Measurements from ENCODE around the gene PNPLA5.

PNPLA5 gene

DNA sequence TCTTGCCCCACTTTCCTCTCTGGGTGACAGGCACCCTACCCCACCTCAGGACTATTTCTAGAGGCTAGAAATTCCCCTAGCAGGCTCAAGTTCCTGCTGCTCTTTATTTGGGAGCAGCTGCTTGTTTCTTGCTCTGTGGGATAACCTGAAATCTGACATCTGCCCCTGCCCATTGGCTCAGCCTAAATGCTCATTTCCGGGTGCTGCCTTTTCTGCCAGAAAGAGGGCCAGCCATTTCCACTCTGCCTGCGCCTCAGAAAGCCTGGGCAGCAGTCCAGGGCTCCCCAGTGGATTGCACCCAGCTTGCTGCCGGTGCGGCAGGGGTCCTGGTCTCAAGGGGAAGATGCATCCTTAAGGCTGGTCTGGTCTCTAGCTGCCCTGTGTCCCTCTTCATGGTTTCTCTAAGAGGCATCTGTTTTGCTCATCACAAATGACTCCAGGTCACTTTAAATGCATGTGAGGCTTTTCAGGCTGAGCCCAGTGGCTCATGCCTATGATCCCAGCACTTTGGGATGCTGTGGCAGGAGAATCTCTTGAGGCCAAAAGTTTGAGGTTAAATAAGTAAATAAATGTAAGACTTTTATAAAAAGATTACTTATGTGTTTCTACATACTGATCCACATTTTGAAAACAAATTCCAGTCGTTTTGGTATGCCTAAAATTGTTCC, 10.3 kb upstream of the PNPLA5 start:
- DNase-seq (ENCODE audit: low read depth in 2 of 2), result no peak

DNA sequence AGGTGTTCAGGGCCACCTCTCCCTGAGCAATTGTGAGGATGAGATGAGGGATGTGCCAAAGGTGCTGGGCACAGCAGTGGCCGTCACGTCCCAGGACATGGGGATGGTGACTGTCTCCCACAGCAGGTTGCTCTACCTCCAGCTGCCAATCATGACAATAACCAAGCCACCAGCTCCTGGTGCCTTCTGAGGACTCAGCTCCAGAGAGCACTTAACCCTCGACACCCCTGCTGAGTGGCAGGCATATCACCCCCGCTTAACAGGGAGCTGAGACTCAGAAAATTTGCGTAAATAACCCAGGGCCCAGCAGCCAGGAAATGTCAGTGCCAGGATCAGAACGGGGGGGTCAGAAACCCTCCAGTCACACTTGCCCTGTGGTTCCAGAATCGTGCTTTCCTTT, 8.4 kb upstream of the PNPLA5 start:
- no peak for DNase-seq (ENCODE audit: low read depth in 2 of 2)

DNA sequence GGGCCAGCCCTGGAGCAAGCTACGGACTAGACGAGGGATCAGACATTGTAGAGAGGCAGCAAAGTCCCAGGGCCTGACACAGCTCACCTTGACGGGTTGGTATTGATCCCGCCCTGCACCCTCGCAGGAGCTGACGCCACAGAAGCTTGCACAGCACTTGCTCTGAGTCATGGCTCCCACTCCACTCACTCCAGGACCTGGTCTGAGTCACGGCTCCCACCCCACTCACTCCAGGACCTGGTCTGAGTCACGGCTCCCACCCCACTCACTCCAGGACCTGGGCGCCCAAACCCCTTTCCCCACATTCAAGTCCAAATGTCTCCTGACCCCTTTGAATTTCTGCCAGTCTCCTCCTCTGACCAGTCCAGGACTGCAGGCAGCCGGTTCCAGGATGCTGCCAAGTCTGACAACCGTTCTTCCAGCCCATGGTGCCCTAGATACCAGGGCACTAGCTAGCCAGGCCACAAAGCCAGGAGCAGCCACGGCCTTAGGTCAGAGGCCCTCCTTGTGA, 6.0 kb upstream of the PNPLA5 start:
- DNase-seq (ENCODE audit: low read depth in 2 of 2), result no peak

DNA sequence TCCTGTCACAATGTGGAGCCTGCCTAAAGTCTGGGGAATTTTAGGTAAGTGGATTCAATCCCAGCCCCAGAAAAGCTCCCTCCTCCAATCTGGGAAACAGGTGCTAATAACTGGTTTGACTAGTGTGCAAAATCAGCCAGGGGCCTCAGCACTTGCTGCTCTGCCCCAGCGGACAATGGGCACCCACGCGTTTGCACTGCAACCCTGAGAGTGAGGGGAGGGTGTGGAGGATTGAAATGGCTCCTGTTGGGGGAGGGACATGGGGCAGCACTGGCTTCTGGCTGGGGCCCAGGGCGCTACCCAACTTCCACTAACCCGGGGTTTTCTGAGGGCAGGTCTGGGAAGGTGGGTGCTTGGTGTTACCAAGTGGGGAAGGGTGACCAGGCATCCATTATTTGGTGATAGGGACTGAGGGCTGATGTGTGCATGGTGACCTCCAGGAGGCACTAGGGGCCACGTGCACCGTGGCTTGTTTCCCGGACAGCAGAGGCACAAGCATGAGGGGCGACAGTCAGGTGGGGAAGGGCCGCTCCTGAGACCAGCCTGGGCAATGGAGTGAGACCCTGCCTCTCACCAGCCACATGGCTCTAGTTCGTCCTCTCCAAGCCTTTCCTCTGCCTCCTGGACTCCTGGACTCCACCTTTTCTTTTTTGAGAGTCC, 4.3 kb upstream of the PNPLA5 start:
- no peak for DNase-seq (ENCODE audit: low read depth in 2 of 2)

DNA sequence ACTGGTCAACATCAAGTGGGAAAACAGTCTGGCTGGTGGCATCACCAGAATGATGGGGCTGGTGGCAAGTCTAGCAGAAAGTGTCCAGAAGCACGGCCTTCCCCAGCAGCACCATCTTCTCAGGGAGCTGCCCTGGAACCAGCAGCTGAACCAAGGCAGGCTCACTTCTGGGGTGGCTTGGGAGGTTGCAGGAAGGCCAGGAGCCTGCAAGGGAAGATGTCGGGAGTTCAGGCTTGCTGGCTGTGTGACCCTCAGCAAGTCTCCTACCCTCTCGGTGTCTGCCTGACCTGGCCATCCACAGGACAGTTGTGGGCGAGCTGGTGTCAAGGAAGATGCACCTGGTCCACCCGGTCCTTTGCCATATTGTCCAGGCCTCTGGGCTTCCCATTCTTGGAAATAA, 2.3 kb upstream of the PNPLA5 start:
- DNase-seq (ENCODE audit: low read depth in 2 of 2), result no peak

DNA sequence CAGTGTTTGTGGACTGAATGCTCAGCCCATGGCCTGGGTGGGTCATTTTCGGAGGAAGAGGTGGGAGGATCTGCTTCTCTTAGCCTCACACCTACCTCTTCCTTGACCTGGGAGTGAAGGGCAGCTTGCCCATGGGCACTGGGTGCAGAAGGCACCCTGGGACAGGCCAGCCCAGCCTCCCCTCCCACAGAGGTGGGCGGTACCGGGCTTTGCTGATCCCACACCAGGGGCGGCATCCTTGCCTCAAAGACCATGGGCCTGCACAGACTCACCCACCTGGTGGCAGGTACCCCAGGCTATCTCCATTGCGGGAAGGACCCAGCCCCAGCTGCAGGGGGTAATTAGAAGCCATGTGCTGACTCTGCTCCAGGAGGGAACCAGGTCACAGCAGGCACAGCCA, 1.5 kb upstream of the PNPLA5 start:
- DNase-seq (ENCODE audit: low read depth in 2 of 2), result no peak

DNA sequence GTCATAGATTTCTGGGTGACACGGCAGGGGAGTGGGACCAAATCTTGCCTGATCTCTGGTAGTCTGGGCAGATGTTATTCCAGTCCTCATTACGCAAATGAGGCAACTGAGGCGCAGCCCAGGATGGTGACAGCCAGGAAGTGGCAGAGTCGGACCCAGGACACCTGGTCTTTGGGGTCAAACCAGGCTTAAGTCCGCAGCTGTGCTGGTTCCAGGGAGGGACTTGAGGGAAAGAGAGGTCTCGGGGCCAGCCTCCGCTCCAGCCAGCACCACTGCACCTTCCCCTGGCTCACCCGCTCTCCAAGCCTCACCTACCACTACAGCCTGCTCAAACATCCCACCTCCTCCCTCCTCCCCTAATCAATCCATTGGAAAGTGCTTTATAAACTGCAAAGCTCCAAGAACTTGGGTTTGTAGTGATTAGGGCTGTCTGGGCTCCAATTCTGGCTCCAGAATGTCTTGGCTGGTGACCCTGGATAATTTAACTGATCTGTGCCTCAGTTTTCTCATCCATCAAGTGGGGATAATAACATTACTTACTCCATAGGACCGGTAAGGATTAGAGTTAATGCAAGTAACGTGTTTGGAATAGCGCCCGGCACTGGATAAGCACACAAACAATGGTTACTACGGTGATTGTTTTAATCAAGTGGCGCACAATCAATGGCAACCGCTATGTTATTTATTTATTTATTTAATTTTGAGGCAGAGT, 526 bp upstream of the PNPLA5 start:
- DNase-seq (ENCODE audit: low read depth in 2 of 2), result no peak

DNA sequence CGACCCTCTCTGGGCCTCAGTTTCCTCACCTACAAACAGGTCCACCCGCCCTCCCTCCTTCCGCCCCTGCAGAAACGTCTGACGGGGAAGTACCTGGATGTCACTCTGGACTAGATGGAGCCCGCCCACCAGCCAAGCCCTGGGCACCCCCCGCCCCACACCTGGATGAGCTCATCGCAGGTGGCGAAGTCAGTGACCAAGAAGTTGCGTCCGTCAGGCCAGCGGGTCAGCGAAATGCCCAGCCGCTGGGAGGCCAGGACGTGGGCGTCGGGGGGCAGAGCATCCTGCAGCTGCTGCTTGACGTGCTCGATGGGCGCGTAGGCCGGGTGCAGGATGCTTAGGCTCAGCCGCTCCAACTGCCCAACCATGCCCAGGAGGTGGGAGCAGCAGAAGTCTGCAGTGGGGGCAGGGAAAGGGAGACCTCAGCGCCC, 897 bp downstream of the PNPLA5 start:
- DNase-seq (ENCODE audit: low read depth in 2 of 2), result no peak

DNA sequence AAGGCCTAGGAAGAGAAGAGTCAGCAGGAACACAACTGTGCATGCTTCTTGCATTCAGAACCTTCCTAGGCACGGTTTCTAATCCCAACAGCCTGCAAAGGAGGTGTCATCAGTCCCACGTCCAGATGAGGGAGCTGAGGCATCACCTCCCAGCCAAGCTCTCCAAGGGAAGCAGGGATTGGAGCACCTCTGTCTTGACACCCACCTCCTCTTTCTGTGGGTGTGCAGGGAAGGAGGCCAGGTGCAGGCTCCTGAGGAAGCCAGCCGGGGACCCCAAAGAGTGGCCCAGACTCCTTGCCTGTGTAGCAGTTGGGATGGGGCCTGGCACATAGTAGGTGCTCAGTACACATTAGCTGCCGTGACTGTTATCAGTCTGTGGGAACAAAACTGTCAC, 2.0 kb downstream of the PNPLA5 start:
- no peak for DNase-seq (ENCODE audit: low read depth in 2 of 2)

DNA sequence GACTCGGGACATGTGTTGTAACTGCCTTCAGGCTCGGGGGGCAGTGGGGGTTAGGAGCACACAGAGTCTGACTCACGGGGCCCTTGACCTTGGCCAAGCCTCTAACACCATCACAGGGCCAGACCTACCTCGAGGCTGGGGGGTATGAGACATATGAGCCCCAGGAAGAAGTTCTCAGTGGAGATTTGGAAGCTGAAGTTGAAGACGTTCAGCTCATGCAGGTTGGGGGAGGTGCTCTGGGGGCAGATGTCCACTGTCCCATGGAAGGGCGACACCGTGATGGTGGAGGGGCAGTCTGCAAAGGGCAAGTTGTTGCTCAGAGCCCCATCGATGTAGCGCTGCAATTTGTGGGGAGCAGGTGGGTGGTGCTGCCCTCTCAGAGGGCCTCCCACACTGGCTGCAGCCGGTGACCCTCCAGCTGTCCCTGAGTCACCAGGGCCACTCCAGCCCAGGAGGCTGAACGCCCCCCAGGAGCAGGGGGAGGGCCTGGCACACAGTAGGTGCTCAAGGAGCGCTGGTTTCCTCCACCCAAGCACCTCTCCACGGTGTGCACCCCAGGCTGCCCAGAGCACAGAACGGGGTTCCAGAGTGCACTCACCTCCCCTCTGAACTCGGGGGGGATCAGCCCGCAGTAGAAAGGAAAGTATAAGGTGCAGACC, 2.5 kb downstream of the PNPLA5 start:
- no peak for DNase-seq (ENCODE audit: low read depth in 2 of 2)

DNA sequence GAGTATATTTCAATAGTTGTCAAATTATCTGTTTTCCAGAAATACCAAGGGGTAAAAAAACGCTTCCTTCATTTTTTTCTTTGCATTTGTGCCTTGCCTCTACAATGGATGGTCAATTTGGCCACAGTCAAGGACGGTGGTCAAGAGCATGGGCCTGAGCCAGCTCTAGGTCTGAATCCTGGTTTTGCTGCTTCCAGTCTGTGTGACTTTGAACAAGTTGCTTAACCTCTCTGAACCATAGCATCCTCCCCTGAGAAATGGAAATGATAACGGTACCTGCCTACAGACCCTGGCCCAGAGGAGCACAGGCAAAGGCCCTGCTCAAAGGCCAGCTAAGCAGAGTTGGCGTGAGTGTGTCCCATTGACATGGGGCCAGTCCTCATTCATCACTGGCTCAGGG, 3.1 kb downstream of the PNPLA5 start:
- DNase-seq (ENCODE audit: low read depth in 2 of 2), result no peak

DNA sequence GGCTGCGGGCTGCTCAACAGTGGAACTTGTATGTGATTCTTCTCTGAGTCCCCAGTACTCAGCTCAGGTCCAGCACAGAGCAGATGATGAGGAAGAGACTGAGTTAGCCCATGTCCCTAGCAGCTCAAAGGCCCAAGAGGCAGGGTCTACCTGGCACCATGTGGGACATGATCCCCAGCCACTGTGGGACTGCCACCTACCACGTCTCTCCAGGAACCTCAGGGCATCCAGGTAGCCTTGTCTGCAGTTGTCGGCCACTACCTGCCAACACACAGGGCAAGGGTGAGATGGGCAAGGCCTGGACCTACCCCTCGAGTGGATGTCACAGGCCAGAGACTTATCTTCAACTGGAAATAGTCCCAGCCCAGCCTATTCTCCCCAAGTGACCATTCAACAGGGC, 4.4 kb downstream of the PNPLA5 start:
- no peak for DNase-seq (ENCODE audit: low read depth in 2 of 2)

DNA sequence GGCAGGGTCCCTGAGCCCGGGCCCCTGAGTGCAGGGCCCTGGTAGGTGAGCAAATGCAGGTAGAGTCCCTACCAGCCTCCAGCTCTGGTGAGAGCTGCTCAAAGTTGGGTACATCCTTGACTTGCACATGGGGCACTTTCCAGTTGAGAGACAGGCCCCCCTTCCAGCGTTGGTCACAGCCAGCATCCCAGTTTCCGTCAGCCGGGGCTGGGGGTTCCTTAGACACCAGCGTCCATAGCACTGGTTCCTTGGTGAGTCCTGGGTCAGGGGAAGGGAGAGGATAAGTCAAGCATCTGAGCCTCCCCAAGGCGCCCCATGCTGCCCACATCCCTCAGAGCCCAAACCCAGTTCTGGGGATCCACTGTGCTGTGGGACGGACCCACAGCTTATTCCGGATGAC, 5.6 kb downstream of the PNPLA5 start:
- no peak for DNase-seq (ENCODE audit: low read depth in 2 of 2)

DNA sequence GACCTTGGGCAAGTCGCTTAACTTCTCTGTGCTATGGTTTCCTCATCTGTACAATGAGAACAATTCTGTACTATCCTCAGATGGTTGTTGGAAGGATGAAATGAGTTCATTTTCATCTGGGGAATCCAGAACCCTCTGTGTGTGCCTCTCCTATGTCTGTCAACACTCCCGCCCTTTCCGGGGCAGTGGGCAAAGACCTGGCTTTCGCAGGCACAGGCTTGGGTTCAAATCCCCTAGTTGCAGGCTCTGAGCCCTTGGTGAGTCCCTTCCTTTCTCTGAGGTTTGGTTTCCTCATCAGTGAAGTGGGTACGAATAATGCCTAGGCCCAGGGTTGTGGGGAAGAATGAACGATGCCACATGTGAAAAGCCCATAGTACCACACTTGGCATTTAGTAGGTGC, 6.0 kb downstream of the PNPLA5 start:
- DNase-seq (ENCODE audit: low read depth in 2 of 2), result no peak

DNA sequence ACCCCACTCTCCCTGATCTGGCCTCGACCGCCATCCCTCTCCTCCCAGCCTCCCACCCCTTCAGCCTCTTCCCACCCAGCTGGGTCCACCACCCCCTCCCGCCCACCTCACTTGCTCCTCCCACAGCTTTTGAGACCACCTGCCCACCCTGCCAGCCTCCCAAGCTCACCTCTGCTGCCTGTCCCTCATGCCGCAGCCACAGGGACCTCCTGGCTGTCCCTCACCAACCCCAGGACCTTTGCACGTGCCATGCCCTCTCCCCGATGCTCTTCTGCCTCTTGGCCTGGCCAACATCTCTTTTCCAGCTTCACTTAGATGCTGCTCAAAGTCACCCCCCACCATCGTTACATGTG, 6.5 kb downstream of the PNPLA5 start:
- DNase-seq (ENCODE audit: low read depth in 2 of 2), result no peak

DNA sequence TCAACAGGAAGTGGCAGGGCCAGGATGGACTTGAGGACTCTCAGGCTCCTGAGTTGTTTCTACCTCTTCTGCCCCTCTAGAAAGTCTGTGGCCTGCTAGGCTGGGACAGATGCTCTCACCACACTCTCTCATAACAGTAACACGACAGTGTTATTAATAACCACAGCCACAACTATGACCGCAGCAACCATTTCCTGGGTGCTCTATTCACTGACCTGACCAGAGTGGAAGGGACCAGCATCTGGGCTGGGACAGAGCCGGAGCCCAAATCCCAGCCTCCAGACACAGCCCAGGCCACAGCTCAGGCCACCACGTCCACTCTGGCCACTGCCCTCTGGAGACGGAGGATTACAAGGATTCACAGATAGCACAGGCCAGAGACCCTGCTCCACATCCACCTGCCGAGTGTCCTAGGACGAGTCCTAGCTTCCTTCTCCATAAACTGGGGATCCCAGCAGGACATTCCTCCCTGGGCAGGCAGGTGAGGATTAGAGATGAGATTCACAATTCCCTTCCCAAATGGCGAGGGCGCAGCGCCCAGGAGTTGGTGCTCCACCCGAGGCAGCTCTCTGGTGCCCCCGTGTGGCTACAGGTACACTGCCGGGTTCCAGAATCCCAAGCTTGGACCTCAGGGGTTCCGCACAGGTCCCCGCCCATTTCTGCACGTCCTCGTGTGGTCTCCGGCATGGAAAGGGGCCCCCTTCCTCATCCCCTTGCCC, 7.1 kb downstream of the PNPLA5 start:
- peak; percentile 15 to 50 for DNase-seq (ENCODE audit: low read depth in 2 of 2)

DNA sequence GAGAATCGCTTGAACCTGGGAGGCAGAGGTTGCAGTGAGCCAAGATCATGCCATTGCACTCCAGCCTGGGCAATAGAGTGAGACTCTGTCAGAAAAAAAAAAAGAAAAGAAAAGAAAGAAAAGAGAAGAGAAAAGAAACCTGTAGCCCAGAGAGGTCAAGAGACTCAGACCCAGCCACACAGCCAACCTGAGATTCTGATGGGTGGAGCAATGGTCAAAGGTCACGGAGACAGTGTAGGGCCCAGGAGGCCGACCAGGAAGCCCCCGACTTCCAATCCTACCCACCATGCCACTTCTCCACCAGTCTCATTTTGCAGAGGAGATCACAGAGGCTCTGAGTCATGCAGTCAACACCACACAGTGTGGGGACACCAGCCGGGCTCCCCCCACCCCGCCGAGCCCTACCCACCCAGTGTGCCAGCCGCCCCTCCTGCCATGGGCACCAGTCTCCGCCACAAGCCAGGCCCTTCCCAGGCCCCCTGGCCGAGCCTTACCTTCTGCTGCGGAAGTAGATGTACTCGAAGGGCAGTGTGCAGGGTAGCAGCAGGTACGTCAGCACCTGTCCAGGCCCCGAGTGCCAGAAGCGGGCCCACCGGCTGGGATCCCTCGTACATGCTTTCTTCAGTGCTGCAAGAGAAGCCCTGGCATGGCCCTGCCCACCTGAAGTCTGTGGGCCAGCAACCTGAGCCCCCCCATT, 7.9 kb downstream of the PNPLA5 start:
- no peak for DNase-seq (ENCODE audit: low read depth in 2 of 2)

DNA sequence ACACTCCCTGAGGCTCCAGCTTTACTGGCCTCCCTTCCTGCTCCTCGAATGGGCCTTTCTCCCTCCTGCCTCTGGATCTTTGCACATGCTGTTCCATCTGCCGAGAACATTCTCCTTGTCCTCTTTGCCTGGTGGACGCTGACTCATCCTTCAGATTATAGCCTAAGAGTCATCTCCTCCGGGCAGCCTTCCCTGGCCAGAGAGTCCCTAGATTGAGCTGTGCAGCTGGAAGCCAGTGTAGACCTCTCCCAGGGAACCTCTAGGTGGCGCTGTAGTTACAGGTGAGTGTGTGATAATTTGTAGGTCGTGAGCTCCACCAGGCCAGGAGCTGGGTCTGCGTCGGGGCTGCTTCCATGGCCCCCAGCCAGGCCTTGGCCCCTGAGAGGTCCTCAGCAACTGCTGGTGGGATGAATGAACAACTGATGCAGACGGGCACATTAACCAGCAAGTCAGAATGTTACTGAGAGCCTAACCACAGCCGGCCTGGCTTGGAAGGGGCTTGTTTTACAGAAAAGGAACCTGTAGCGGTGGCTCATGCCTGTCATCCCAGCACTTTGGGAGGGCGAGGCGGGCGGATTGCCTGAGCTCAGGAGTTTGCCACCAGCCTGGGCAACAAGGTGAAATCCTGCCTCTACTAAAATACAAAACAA, 8.7 kb downstream of the PNPLA5 start:
- DNase-seq (ENCODE audit: low read depth in 2 of 2), result peak in 1 of 2 donors; percentile 23

DNA sequence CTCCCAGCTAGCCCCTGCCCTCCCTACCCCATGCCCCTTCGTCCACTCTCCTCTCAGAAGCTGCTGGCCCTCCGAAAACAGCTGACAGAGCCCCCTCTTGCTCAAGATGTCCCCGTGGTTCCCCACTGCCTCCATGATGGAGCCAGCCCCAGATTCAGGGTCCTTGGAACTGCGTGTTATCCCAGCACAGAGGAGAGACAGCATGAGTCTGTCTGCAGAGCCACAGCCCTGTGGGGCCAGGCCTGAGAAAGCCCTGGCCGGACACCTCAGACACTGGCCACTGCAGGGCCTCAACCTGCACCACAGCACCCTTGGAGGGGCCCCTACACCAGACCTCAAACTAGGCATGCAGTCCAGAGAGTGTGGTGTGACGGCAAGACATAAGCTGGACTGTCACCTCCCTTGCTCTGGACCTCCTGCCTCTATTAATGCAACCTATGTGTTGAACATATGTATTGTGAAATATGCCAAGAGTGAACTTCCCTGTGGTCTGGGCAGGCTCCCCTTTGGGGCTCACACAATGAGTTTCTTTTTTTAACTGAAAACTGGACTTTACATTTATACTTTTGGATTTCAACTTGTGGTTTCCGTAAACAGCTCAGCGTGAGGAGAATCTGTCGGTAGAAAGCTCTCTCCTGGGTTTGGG, 9.6 kb downstream of the PNPLA5 start:
- no peak for DNase-seq (ENCODE audit: low read depth in 2 of 2)
